ENCODE data around the gene PARD3. TPM values are rescaled to one million over a fixed set of nuclear protein-coding genes. Genes with fewer than 3 reads are reported as not detected.
"Not testable (repeated sequence)": the region's sequence is repeated elsewhere in the genome, so short reads cannot be mapped to it uniquely, and the experiment has no call there.

PARD3 gene
- total RNA-seq, 4 donors from 2014 or later: 42.6 to 63.6 (median 55.2) TPM

DNA sequence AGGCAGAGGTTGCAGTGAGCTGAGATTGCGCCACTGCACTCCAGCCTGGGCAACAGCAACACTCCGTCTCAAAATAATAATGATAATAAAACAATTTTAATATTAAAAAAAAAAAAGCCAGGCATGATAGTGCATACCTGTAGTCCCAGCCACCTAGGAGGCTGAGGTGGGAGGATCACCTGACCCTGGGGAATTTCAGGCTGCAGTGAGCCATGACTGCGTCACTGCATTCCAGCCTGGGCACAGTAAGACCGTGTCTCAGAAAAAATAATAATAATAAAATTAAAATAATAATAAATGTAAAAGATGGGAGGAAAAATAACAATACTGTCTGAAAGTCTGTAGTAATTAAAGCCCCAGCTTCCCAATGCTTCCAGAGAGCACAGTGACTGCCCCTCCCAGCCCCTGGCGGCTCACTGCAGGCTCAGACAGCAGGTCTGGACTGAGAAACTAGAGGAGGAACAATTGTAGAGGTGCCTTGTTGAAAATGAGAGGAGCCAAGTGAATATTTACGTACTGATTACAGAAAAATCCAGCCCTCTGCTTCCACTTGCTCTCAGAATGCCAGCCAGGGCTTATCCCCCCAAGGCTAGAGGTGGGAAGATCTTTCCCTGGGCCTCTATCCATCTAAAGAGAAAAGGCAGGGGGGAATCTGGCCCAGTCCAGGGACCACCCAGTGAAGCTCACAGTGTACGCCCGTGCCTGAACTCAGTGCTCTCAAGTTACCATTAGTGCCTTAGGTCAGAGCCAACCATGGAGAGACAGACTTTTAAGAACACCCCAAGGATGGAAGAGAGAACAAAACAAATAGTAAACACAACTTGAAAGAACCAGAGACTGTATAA lies 112.8 kb downstream of the PARD3 start:
- WGBS, 2 donors: 74 to 82% methylated on average over 8 of the region's 8 CpGs
- TF ChIP-seq EP300 (IDR thresholded peaks at IDR 0.05) (no peak), POLR2A (IDR thresholded peaks at IDR 0.05) (no peak), CTCF (IDR thresholded peaks at IDR 0.05) (no peak)
- Histone ChIP-seq H3K4me3 (no peak overlapping the region), H3K36me3 (no peaks in the 10 kb centered on the region), H3K27ac (peak overlapping the region in 2 of 4 donors; percentile 52 to 69), H3K9me3 (no peaks in the 10 kb centered on the region), H3K4me1 (peaks cover 0 to 91% (median 12%) of the 10 kb centered on the region in 4 donors), H3K27me3 (no peaks in the 10 kb centered on the region)
- no peak for DNase-seq (ENCODE audit: low spot score in 2 of 2)

DNA sequence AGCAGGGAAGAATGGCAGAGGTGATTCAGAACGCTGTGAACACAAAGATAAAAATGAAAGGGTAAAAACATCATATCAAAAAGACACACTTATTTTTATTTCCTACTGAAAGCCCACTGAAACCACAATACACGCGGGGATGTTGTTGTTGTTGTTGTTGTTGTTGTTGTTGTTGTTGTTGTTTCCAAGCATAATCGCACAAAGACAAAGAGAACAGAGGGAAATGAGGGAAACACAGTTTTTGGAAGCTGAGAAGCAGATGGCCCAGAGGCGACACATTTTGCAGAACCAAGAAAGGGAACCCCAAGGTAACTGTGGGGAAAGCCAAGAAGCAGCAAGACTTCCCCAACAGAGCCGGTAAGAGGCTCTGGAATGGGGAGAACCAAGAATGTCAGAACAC lies 113.9 kb downstream of the PARD3 start:
- no peak overlapping the region for H3K27ac ChIP-seq
- no peaks in the 10 kb centered on the region for H3K9me3 ChIP-seq
- no peaks in the 10 kb centered on the region for H3K27me3 ChIP-seq
- H3K36me3 ChIP-seq: no peaks in the 10 kb centered on the region
- WGBS, 2 donors: 83 to 87% methylated on average over 6 of the region's 6 CpGs
- no peak for DNase-seq (ENCODE audit: low spot score in 2 of 2)
- peaks cover 0 to 98% (median 14%) of the 10 kb centered on the region in 4 donors for H3K4me1 ChIP-seq
- TF ChIP-seq CTCF (IDR thresholded peaks at IDR 0.05) (no peak), POLR2A (IDR thresholded peaks at IDR 0.05) (no peak), EP300 (IDR thresholded peaks at IDR 0.05) (no peak)
- H3K4me3 ChIP-seq: no peak overlapping the region

DNA sequence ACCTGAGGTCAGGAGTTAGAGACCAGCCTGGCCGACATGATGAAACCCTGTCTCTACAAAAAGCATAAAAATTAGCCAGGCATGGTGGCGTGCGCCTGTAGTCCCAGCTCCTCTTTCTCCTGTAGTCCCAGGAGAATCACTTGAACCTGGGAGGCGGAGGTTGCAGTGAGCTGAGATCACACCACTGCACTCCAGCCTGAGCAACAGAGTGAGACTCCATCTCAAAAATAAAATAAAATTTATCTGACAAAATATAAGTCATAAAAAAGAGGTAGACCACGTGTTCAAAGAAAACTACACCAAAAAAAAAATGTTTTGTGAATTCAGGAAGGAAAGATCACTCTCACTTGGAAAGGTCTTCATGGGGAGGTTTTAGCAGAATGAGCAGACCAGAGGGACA lies 114.3 kb downstream of the PARD3 start:
- not testable (repeated sequence) for H3K27ac ChIP-seq; H3K27me3 ChIP-seq; H3K4me3 ChIP-seq; H3K36me3 ChIP-seq; DNase-seq (ENCODE audit: low spot score in 2 of 2); H3K9me3 ChIP-seq
- 85 to 91% methylated on average over 5 of the region's 5 CpGs for WGBS, 2 donors
- peaks cover 0 to 96% (median 14%) of the 10 kb centered on the region in 4 donors for H3K4me1 ChIP-seq

- Histone ChIP-seq H3K4me3 (no peak overlapping the region), H3K27ac (no peak overlapping the region), H3K27me3 (no peaks in the 10 kb centered on the region), H3K9me3 (no peaks in the 10 kb centered on the region), H3K4me1 (peaks cover 0 to 88% (median 13%) of the 10 kb centered on the region in 4 donors), H3K36me3 (peaks cover 0 to 5% (median 0%) of the 10 kb centered on the region in 3 donors)
- DNase-seq (ENCODE audit: low spot score in 2 of 2): no peak
- TF ChIP-seq POLR2A (IDR thresholded peaks at IDR 0.05): no peak
- no peak for TF ChIP-seq EP300 (IDR thresholded peaks at IDR 0.05)
- TF ChIP-seq CTCF (IDR thresholded peaks at IDR 0.05): no peak
- 84 to 92% methylated on average over 4 of the region's 4 CpGs for WGBS, 2 donors
Measured at GRCh38 chr10:34699904-34700517, 115.1 kb downstream of the PARD3 start.

DNA sequence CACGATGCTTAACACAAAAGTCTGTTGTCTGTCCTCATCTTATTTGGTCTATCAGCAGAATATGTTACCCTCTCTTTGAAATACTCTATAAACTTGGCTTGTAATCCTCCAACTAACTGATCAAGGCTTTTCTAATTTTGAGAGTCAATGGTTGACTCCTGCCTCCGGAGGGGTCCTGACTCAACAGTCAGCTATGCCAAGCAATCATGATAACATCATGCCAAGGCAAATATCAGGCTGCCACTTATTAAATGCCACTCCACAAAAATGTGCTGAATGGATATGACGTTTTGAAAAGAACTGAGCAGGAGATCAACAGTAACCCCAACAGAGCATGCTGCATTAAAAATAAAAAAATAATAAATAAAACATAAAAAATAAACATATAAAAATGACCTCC lies 116.1 kb downstream of the PARD3 start:
- WGBS, 2 donors: 9 to 24% methylated on average over 3 of the region's 3 CpGs
- peaks cover 0 to 78% (median 13%) of the 10 kb centered on the region in 4 donors for H3K4me1 ChIP-seq

More for the DNA sequence above, 116.1 kb downstream of the PARD3 start:
- no peaks in the 10 kb centered on the region for H3K9me3 ChIP-seq
- peak overlapping the region in 1 of 4 donors; percentile 30 for H3K27ac ChIP-seq
- peaks cover 0 to 5% (median 0%) of the 10 kb centered on the region in 3 donors for H3K36me3 ChIP-seq
- no peak for TF ChIP-seq CTCF (IDR thresholded peaks at IDR 0.05)
- TF ChIP-seq EP300 (IDR thresholded peaks at IDR 0.05): peak in 1 of 2 donors; percentile 60
- DNase-seq (ENCODE audit: low spot score in 2 of 2): no peak
- H3K4me3 ChIP-seq: no peak overlapping the region
- no peaks in the 10 kb centered on the region for H3K27me3 ChIP-seq
